Activated CD4-positive, alpha-beta memory T cell treated with anti-CD3 and anti-CD28 coated beads, Interleukin-2, amount 10 ng/mL, durations not matched to agents 7 days and 5 days (primary cell): Measurements from ENCODE around the gene FXYD1. TPM values are rescaled to one million over a fixed set of nuclear protein-coding genes. Genes with fewer than 3 reads are reported as not detected.

Experiments
- CTCF ChIA-PET: fragments of 350-600 bp; sonication (Branson Sonifier 250); formaldehyde crosslinking; loops from one replicate; lab custom pipeline; 2021; ENCODE audit warnings: antibody characterized with exemption, inconsistent platforms; lab: Charles Lee
- POLR2A ChIA-PET: fragments of 350-600 bp; sonication (Branson Sonifier 250); formaldehyde crosslinking; loops from one replicate; lab custom pipeline; 2021; ENCODE audit warnings: antibody characterized with exemption; lab: Charles Lee
- DNase-seq: peaks from one replicate; pipeline ENCODE4 v3.0.0-alpha.2; 2020
- H3K27ac Mint-ChIP-seq: one replicate; pipeline ENCODE4 v1.8.0; 2021; ENCODE audit warnings: mild to moderate bottlenecking, mixed read lengths
- H3K27me3 Mint-ChIP-seq: one replicate; pipeline ENCODE4 v1.8.0; 2021; ENCODE audit warnings: mixed read lengths
- H3K36me3 Mint-ChIP-seq: one replicate; pipeline ENCODE4 v1.8.0; 2021; ENCODE audit warnings: low read depth, mixed read lengths
- H3K4me1 Mint-ChIP-seq: one replicate; pipeline ENCODE4 v1.8.0; 2021; ENCODE audit warnings: mixed read lengths
- H3K4me3 Mint-ChIP-seq: one replicate; pipeline ENCODE4 v1.8.0; 2021; ENCODE audit warnings: mild to moderate bottlenecking, mixed read lengths
- H3K9me3 Mint-ChIP-seq: one replicate; pipeline ENCODE4 v1.8.0; 2021; ENCODE audit warnings: mixed read lengths
- total RNA-seq, 2 experiments: library from RNA; stranded (reverse); gene quantifications; one replicate each; pipeline ENCODE4 v1.2.3, GENCODE V29; 2021

The FXYD1 gene
- total RNA-seq, 2 experiments from 2014 or later = 3.3 to 3.6 TPM

DNA sequence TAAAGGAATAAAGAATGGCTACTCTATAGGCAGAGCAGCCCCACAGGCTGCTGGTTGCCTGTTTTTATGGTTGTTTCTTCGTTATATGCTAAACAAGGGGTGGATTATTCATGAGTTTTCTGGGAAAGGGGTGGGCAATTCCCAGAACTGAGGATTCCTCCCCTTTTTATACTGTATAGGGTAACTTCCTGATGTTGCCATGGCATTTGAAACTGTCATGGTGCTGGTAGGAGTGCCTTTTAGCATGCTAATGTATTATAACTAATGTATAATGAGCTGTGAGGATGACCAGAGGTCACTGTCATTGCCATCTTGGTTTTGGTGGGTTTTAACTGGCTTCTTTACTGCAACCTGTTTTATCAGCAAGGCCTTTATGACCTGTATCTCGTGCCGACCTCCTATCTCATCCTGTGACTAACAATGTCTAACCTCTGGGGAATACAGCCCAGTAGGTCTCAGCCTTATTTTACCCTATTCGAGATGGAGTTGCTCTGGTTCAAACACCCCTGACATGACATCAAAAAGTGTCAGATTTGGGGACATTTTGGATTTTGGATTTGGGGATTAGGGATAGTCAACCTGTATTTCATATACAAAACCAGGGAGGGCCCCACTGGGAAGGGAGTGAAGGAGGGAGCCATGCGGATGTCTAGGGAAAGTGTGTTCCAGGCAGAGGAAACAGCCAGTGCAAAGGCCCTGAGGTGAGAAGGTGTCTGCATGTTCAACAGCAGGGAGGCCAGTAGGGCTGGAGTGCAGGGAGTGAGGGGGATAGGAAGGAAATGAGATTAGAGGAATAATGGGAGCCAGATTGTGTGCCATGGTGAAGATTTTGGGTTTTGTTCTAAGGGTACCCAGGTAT is 26.8 kb downstream of the FXYD1 start:
- POLR2A ChIA-PET = interaction anchor here (9.7 kb wide), 1 partner anchor 7 kb away, joined by 106 read pairs; the partner anchor contains the start of gene FXYD5
- DNase-seq = no peak
- Mint-ChIP-seq H3K27me3 (no peaks in the 10 kb centered on the region), H3K4me3 (no peak overlapping the region), H3K27ac (peak overlapping the region; percentile 53), H3K4me1 (peaks cover 62% of the 10 kb centered on the region), H3K36me3 (peaks cover 98% of the 10 kb centered on the region), H3K9me3 (peaks cover 42% of the 10 kb centered on the region)
- CTCF ChIA-PET = no interaction called here

DNA sequence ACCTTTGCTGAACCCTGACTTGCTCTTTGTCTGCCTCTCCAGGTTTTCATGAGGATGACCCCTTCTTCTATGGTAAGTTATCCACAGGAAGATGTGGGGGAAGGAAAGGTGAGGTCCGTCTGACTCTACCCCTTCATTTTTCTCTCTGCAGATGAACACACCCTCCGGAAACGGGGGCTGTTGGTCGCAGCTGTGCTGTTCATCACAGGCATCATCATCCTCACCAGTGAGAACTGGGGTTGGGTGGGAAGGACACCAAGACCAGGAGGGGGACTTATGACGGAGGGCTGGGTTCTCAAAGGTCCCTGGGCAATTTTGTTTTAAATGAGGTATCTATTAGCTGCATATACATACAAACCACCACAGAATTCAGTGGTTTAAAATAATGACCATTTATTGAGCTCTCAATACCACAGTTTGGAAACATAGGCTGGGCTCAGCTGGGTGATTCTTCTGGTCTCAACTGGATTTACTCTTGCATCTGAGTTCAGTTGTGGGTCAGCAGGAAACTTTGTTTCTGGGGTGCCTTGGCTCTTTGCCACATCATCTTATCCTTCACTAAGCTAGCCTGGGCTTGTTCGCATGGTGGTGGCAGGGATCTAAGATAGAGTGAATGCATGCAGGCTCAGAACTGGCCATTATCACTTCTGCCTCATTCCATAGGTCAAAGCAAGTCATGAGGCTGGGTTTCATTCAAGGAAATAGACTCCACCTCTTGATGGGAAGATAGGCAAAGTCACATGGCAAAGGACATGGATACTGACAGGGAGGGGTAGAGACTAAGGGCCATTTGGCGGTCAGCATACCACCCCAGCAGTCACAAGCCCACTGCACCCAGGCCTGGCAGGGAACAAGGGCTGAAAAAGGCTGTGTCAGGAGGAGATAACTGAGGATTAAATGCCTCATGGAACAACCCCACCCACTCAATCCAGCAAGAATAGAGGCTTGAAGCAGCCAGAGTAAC is 27.8 kb downstream of the FXYD1 start:
- H3K4me1 Mint-ChIP-seq = peaks cover 64% of the 10 kb centered on the region
- peaks cover 38% of the 10 kb centered on the region for H3K9me3 Mint-ChIP-seq
- DNase-seq = no peak
- H3K27me3 Mint-ChIP-seq = no peaks in the 10 kb centered on the region
- peaks cover 95% of the 10 kb centered on the region for H3K36me3 Mint-ChIP-seq
- peak overlapping the region; percentile 84 for H3K27ac Mint-ChIP-seq
- H3K4me3 Mint-ChIP-seq = no peak overlapping the region
- ChIA-PET CTCF (interaction anchor here (0.5 to 1.7 kb wide), 2 partner anchors 12 to 703 kb away, joined by 3 to 8 read pairs; partner anchors contain the start of gene FXYD5), POLR2A (interaction anchor here (1.2 to 9.7 kb wide), 5 partner anchors 8 to 47 kb away, joined by 3 to 106 read pairs (median 7); partner anchors contain the start of gene FXYD5)

DNA sequence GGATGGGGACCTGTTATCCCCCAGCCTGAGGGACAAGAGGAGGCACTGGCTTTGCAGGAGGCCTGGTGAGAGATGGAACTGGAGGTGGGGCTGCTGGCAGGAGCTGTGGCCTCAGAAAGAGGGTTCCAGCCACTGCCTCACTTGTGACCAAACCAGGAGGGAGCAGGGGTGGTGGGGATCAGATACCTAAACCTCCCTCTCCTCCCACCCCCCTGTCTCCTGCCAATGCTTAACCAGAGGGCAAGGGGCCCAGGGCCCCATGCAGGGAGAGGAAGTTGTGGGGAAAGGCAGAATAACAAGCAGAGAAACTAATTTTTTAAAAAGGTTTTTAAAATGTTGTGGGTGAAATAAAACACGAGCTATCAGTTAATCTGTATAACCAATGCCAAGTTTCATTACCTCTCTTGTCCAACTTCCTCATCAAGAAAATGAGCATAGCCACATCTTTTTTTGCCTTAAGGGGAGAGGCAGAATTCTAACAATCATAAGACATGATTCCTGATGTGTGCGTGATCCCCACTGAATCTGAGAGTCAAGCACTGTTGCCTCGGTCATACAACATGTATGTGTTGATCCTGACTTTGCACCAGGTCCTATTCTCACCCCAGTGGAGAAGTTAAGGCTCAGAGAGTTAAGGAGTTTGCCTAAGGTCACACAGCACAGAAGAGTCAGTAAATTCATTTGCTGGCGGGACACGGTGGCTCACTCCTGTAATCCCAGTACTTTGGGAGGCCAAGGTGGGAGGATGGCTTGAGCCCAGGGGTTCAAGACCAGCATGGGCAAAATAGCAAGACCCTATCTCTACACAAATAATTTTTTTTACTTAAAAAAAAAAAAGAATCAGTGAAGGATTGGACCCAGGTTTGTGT is 28.9 kb downstream of the FXYD1 start:
- CTCF ChIA-PET = interaction anchor here (1.7 kb wide), 1 partner anchor 13 kb away, joined by 8 read pairs; the partner anchor contains the start of gene FXYD5
- DNase-seq = no peak
- H3K9me3 Mint-ChIP-seq = peaks cover 28% of the 10 kb centered on the region
- H3K4me1 Mint-ChIP-seq = peaks cover 63% of the 10 kb centered on the region
- H3K27ac Mint-ChIP-seq = peak overlapping the region; percentile 84
- POLR2A ChIA-PET = interaction anchor here (1.2 to 9.7 kb wide), 5 partner anchors 9 to 46 kb away, joined by 3 to 106 read pairs (median 7); partner anchors contain the start of gene FXYD5
- H3K4me3 Mint-ChIP-seq = no peak overlapping the region
- H3K36me3 Mint-ChIP-seq = peaks cover 94% of the 10 kb centered on the region
- H3K27me3 Mint-ChIP-seq = no peaks in the 10 kb centered on the region

DNA sequence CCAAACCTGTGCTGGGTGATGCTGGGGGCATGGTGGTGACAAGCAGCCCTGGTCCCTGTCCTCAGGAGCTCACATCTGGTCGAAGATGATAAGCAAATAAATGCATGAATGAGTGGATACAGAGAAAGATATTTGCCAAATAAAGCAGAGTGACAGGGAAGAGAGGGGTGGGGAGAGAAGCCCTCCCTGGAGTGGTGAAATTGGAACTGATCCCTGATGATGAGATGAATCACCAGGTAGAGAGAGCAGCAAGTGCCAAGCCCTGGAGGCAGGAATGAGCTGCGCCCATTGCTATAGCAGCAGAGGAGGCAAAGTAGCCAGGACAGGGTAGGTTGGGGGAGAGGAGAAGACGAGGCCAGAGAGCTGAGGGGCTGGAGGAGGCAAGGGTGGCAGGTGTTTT is 29.6 kb downstream of the FXYD1 start:
- H3K4me3 Mint-ChIP-seq = no peak overlapping the region

GRCh38 chr19:35169221-35169995 is 30.8 kb downstream of the FXYD1 start:
- CTCF ChIA-PET = no interaction called here
- peaks cover 52% of the 10 kb centered on the region for H3K4me1 Mint-ChIP-seq
- no peak for DNase-seq
- POLR2A ChIA-PET = interaction anchor here (0.9 to 9.7 kb wide), 6 partner anchors 11 to 44 kb away, joined by 3 to 106 read pairs (median 3); partner anchors contain the start of gene FXYD5
- peaks cover 21% of the 10 kb centered on the region for H3K9me3 Mint-ChIP-seq
- no peak overlapping the region for H3K4me3 Mint-ChIP-seq
- peak overlapping the region; percentile 62 for H3K27ac Mint-ChIP-seq
- peaks cover 89% of the 10 kb centered on the region for H3K36me3 Mint-ChIP-seq
- H3K27me3 Mint-ChIP-seq = no peaks in the 10 kb centered on the region

More for the DNA sequence above, 29.6 kb downstream of the FXYD1 start:
- peak overlapping the region; percentile 54 for H3K27ac Mint-ChIP-seq
- ChIA-PET POLR2A (interaction anchor here (0.7 to 9.7 kb wide), 3 partner anchors 10 to 43 kb away, joined by 4 to 106 read pairs (median 5); partner anchors contain the start of gene FXYD5), CTCF (no interaction called here)
- H3K4me1 Mint-ChIP-seq = peaks cover 59% of the 10 kb centered on the region
- peaks cover 94% of the 10 kb centered on the region for H3K36me3 Mint-ChIP-seq
- no peak for DNase-seq
- peaks cover 26% of the 10 kb centered on the region for H3K9me3 Mint-ChIP-seq
- no peaks in the 10 kb centered on the region for H3K27me3 Mint-ChIP-seq

- no peak overlapping the region for H3K27ac Mint-ChIP-seq
- ChIA-PET CTCF (interaction anchor here (1.2 to 1.6 kb wide), 2 partner anchors 17 to 43 kb away, joined by 3 read pairs; no protein-coding TSS in a partner anchor), POLR2A (interaction anchor here (1.0 to 9.7 kb wide), 4 partner anchors 12 to 41 kb away, joined by 3 to 106 read pairs (median 3); partner anchors contain the start of gene FXYD5)
- peaks cover 16% of the 10 kb centered on the region for H3K9me3 Mint-ChIP-seq
- peaks cover 50% of the 10 kb centered on the region for H3K4me1 Mint-ChIP-seq
- DNase-seq = no peak
- H3K27me3 Mint-ChIP-seq = no peaks in the 10 kb centered on the region
- no peak overlapping the region for H3K4me3 Mint-ChIP-seq
- H3K36me3 Mint-ChIP-seq = peaks cover 78% of the 10 kb centered on the region
Observed at GRCh38 chr19:35170359-35171061, 31.9 kb downstream of the FXYD1 start.

DNA sequence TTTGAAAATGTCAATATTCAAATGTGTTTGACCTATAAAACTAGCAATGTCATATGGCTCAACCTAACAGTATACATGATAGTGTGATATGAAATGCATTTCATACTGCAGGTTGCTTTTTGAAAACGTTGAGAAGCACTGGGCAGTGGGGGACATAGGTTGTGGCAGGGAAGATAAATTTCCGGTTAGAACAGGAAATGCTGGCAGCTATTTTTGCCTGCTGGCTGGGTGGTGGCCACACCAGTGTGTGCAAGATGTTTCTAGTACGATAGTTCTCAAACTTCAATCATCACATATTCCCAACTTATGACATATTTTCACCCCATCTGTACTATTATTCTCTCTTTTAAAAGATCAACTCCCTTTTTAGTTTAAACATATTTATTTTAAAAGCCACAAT is 33.1 kb downstream of the FXYD1 start:
- Mint-ChIP-seq H3K4me1 (peaks cover 38% of the 10 kb centered on the region), H3K36me3 (peaks cover 66% of the 10 kb centered on the region), H3K9me3 (peaks cover 4% of the 10 kb centered on the region), H3K27me3 (no peaks in the 10 kb centered on the region), H3K27ac (peak overlapping the region; percentile 71), H3K4me3 (no peak overlapping the region)
- DNase-seq = peak; percentile 24
- POLR2A ChIA-PET = interaction anchor here (0.8 to 9.7 kb wide), 11 partner anchors 11 to 157 kb away, joined by 3 to 106 read pairs (median 4); partner anchors contain the start of gene FXYD5
- CTCF ChIA-PET = interaction anchor here (0.9 to 1.6 kb wide), 2 partner anchors 18 to 42 kb away, joined by 3 to 4 read pairs; partner anchors contain the start of gene FXYD5

DNA sequence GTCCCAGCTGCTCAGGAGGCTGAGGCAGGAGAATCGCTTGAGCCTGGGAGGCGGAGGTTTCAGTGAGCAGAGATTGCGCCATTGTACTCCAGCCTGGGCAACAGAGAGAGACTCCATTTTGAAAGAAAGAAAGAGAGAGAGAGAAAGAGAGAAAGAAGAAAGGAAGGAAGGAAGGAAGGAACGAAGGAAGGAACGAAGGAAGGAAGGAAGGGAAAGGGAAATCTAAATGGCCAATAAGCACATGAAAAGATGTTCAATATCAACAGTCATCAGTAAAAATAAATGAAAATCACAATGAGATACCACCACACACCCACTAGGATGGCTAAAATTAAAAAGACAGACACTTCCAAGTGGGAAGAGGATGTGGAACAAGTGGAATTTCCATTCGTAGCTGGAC is 35.6 kb downstream of the FXYD1 start:
- peaks cover 32% of the 10 kb centered on the region for H3K4me1 Mint-ChIP-seq
- H3K36me3 Mint-ChIP-seq = peaks cover 54% of the 10 kb centered on the region
- H3K27ac Mint-ChIP-seq = peak overlapping the region; percentile 23
- no peak for DNase-seq
- CTCF ChIA-PET = no interaction called here
- no peaks in the 10 kb centered on the region for H3K27me3 Mint-ChIP-seq
- no peak overlapping the region for H3K4me3 Mint-ChIP-seq
- peaks cover 15% of the 10 kb centered on the region for H3K9me3 Mint-ChIP-seq
- POLR2A ChIA-PET = interaction anchor here (1.4 to 9.7 kb wide), 3 partner anchors 15 to 37 kb away, joined by 4 to 106 read pairs (median 12); partner anchors contain the start of gene FXYD5

GRCh38 chr19:35176181-35176570 is 37.6 kb downstream of the FXYD1 start:
- H3K27me3 Mint-ChIP-seq = no peaks in the 10 kb centered on the region
- peaks cover 39% of the 10 kb centered on the region for H3K36me3 Mint-ChIP-seq
- H3K4me1 Mint-ChIP-seq = peaks cover 30% of the 10 kb centered on the region
- H3K9me3 Mint-ChIP-seq = peaks cover 17% of the 10 kb centered on the region
- ChIA-PET CTCF (no interaction called here), POLR2A (interaction anchor here (0.8 to 1.5 kb wide), 3 partner anchors 27 to 93 kb away, joined by 3 to 4 read pairs (median 3); no protein-coding TSS in a partner anchor)
- no peak for DNase-seq
- H3K27ac Mint-ChIP-seq = no peak overlapping the region
- H3K4me3 Mint-ChIP-seq = no peak overlapping the region
